ENCODE results near the gene UVSSA.

The UVSSA gene

DNA sequence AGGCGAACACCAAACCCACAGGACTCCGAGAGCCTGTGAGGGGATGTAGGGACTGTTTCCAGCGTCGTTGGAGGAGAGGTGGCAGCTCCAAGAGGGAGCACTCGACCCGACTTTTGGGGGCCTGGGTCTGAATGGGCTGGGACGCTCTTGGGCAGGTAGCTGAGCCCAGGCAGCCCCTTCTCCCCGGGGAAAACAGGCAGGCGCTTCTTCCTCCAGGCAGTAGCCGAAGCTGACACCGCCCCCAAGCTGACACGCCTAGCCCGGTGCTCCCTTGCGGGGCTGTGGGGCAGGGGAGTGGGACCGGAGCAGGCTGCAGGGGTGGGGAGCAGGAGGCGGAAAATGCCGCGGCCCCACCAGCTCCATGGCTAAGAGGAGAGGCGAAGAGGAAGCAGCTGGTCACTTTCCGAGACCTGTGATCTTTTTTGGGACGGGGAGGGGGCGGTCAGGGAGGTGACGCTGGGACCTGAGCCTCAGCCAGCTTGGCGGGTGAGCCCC is 55.1 kb downstream of the UVSSA start:
- Histone ChIP-seq H3K4me3 (ENCODE audit: low read length) (no peak overlapping the region), H3F3A (ENCODE audit: insufficient read depth, low read length) (no peaks in the 10 kb centered on the region), H3K79me2 (ENCODE audit: low read length) (no peaks in the 10 kb centered on the region), H2AFZ (ENCODE audit: low read length) (no peak overlapping the region), H3K4me1 (ENCODE audit: low read length) (no peaks in the 10 kb centered on the region), H3K36me3 (replicated peaks; ENCODE audit: insufficient read depth, low read length) (no peaks in the 10 kb centered on the region), H3K4me2 (ENCODE audit: low read depth, low read length) (no peak overlapping the region), H3K27me3 (replicated peaks; ENCODE audit: insufficient read depth, low read length) (no peaks in the 10 kb centered on the region), H3K9me3 (replicated peaks; ENCODE audit: insufficient read depth, low read length) (no peaks in the 10 kb centered on the region), H3K27ac (ENCODE audit: low read length) (no peak overlapping the region), H3K9ac (ENCODE audit: low read length) (no peak overlapping the region), H4K20me1 (ENCODE audit: insufficient read depth, low read length) (no peaks in the 10 kb centered on the region), H3K9me2 (replicated peaks; ENCODE audit: insufficient read depth, low read length) (no peaks in the 10 kb centered on the region)
- TF ChIP-seq, protein P1, sequence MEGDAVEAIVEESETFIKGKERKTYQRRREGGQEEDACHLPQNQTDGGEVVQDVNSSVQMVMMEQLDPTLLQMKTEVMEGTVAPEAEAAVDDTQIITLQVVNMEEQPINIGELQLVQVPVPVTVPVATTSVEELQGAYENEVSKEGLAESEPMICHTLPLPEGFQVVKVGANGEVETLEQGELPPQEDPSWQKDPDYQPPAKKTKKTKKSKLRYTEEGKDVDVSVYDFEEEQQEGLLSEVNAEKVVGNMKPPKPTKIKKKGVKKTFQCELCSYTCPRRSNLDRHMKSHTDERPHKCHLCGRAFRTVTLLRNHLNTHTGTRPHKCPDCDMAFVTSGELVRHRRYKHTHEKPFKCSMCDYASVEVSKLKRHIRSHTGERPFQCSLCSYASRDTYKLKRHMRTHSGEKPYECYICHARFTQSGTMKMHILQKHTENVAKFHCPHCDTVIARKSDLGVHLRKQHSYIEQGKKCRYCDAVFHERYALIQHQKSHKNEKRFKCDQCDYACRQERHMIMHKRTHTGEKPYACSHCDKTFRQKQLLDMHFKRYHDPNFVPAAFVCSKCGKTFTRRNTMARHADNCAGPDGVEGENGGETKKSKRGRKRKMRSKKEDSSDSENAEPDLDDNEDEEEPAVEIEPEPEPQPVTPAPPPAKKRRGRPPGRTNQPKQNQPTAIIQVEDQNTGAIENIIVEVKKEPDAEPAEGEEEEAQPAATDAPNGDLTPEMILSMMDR (IDR thresholded peaks at IDR 0.05; ENCODE audit: low read length), result no peak
- TF ChIP-seq EZH2 (optimal IDR thresholded peaks at IDR 0.05; ENCODE audit: low read depth, low read length) (no peak), EZH2phosphoT487 (IDR thresholded peaks at IDR 0.05; ENCODE audit: low read length) (no peak)
- no peak for DNase-seq

DNA sequence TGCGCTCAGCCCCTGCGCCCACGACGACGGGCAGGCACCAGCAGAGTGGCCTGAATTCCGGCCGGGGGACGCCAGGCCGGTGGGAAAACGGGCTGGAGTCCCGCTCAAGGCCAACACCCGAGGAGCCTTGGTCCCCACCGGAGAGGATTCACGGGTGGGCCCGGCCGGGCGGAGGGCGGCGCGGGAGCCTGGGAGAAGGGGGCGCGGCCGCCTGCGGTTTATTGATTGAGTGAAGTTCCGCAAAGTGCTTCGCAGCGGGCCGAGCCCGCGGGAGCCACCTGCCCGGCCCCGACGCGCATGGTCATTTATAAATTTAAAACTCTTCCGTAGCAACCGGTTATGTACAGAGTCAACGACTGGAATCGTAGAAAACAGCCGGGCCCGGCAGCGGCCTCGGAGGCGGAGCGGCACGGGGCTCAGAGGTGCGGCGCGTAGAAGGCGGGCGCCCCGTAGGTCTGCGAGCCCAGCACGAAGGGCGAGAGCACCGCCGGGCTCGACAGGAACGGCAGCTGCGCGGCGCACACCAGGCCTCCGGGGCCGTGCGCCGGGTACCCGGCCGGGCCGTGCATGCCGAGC is 55.6 kb downstream of the UVSSA start:
- Histone ChIP-seq H3K27ac (ENCODE audit: low read length) (no peak overlapping the region), H3K4me3 (ENCODE audit: low read length) (no peak overlapping the region), H3F3A (ENCODE audit: insufficient read depth, low read length) (no peaks in the 10 kb centered on the region), H3K27me3 (replicated peaks; ENCODE audit: insufficient read depth, low read length) (no peaks in the 10 kb centered on the region), H3K9me3 (replicated peaks; ENCODE audit: insufficient read depth, low read length) (no peaks in the 10 kb centered on the region), H3K9me2 (replicated peaks; ENCODE audit: insufficient read depth, low read length) (no peaks in the 10 kb centered on the region), H3K4me1 (ENCODE audit: low read length) (no peaks in the 10 kb centered on the region), H3K4me2 (ENCODE audit: low read depth, low read length) (no peak overlapping the region), H4K20me1 (ENCODE audit: insufficient read depth, low read length) (no peaks in the 10 kb centered on the region), H3K9ac (ENCODE audit: low read length) (no peak overlapping the region), H3K36me3 (replicated peaks; ENCODE audit: insufficient read depth, low read length) (no peaks in the 10 kb centered on the region), H3K79me2 (ENCODE audit: low read length) (no peaks in the 10 kb centered on the region), H2AFZ (ENCODE audit: low read length) (no peak overlapping the region)
- no peak for DNase-seq
- no peak for TF ChIP-seq EZH2phosphoT487 (IDR thresholded peaks at IDR 0.05; ENCODE audit: low read length)
- TF ChIP-seq, protein P1 (IDR thresholded peaks at IDR 0.05; ENCODE audit: low read length), result no peak
- no peak for TF ChIP-seq EZH2 (optimal IDR thresholded peaks at IDR 0.05; ENCODE audit: low read depth, low read length)

DNA sequence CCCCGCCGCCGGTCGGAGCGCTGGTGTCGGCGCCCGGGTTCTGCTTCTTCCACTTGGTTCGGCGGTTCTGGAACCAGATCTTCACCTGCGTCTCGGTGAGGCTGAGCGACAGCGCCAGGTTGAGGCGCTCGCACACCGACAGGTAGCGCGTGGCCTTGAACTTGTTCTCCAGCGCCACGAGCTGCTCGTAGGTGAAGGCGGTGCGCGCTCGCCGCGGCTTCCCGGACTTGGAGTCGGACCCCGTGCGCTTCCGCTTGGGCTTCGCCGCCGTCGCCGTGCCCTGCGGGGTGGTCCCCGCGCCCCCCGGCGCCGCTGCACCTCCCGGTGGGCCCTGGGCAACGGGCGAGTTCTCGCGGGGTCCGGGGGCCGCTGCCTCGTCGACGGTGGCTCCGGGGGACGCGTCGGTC is 56.2 kb downstream of the UVSSA start:
- Histone ChIP-seq H3K36me3 (replicated peaks; ENCODE audit: insufficient read depth, low read length) (no peaks in the 10 kb centered on the region), H3K9ac (ENCODE audit: low read length) (no peak overlapping the region), H3K79me2 (ENCODE audit: low read length) (no peaks in the 10 kb centered on the region), H3K4me1 (ENCODE audit: low read length) (no peaks in the 10 kb centered on the region), H3K4me3 (ENCODE audit: low read length) (no peak overlapping the region), H3F3A (ENCODE audit: insufficient read depth, low read length) (no peaks in the 10 kb centered on the region), H3K27me3 (replicated peaks; ENCODE audit: insufficient read depth, low read length) (no peaks in the 10 kb centered on the region), H2AFZ (ENCODE audit: low read length) (no peak overlapping the region), H3K9me2 (replicated peaks; ENCODE audit: insufficient read depth, low read length) (no peaks in the 10 kb centered on the region), H3K27ac (ENCODE audit: low read length) (no peak overlapping the region), H4K20me1 (ENCODE audit: insufficient read depth, low read length) (no peaks in the 10 kb centered on the region), H3K4me2 (ENCODE audit: low read depth, low read length) (no peak overlapping the region), H3K9me3 (replicated peaks; ENCODE audit: insufficient read depth, low read length) (no peaks in the 10 kb centered on the region)
- no peak for DNase-seq
- TF ChIP-seq EZH2phosphoT487 (IDR thresholded peaks at IDR 0.05; ENCODE audit: low read length) (no peak), EZH2 (optimal IDR thresholded peaks at IDR 0.05; ENCODE audit: low read depth, low read length) (no peak)
- TF ChIP-seq, protein P1 (IDR thresholded peaks at IDR 0.05; ENCODE audit: low read length), result no peak

Measured in MM.1S (cell line).